ENCODE data around the gene SYNGR4. TPM values are rescaled to one million over a fixed set of nuclear protein-coding genes. Genes with fewer than 3 reads are reported as not detected.

Gene SYNGR4
- total RNA-seq, 4 donors from 2014 or later = not detected

DNA sequence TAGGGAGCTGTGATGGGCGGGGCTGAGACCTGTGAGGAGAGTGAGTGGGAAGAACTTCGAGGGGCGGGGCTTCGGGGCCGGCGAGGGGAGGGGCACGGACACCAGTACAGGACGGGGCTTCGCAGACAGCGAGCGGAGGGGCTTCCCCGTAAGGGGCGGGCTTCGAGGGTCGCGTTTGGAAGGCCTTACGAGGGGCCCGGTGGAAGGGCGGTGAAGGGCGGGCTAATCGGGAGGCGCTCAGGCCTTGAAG is 42.9 kb upstream of the SYNGR4 start:
- Histone ChIP-seq H3K9me3 (no peaks in the 10 kb centered on the region), H3K27me3 (no peaks in the 10 kb centered on the region), H3K4me1 (peaks cover 62% of the 10 kb centered on the region), H3K27ac (peak overlapping the region; percentile 99), H3K4me3 (peak overlapping the region; percentile 78), H3K36me3 (no peaks in the 10 kb centered on the region)
- WGBS = 2% methylated on average over 22 of the region's 22 CpGs
- TF ChIP-seq POLR2A (IDR thresholded peaks at IDR 0.05) = no peak
- TF ChIP-seq, protein P1, sequence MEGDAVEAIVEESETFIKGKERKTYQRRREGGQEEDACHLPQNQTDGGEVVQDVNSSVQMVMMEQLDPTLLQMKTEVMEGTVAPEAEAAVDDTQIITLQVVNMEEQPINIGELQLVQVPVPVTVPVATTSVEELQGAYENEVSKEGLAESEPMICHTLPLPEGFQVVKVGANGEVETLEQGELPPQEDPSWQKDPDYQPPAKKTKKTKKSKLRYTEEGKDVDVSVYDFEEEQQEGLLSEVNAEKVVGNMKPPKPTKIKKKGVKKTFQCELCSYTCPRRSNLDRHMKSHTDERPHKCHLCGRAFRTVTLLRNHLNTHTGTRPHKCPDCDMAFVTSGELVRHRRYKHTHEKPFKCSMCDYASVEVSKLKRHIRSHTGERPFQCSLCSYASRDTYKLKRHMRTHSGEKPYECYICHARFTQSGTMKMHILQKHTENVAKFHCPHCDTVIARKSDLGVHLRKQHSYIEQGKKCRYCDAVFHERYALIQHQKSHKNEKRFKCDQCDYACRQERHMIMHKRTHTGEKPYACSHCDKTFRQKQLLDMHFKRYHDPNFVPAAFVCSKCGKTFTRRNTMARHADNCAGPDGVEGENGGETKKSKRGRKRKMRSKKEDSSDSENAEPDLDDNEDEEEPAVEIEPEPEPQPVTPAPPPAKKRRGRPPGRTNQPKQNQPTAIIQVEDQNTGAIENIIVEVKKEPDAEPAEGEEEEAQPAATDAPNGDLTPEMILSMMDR (IDR thresholded peaks at IDR 0.05) = no peak
- no peak for TF ChIP-seq EP300 (IDR thresholded peaks at IDR 0.05)
- DNase-seq (ENCODE audit: low spot score in 2 of 2) = peak; percentile 99

DNA sequence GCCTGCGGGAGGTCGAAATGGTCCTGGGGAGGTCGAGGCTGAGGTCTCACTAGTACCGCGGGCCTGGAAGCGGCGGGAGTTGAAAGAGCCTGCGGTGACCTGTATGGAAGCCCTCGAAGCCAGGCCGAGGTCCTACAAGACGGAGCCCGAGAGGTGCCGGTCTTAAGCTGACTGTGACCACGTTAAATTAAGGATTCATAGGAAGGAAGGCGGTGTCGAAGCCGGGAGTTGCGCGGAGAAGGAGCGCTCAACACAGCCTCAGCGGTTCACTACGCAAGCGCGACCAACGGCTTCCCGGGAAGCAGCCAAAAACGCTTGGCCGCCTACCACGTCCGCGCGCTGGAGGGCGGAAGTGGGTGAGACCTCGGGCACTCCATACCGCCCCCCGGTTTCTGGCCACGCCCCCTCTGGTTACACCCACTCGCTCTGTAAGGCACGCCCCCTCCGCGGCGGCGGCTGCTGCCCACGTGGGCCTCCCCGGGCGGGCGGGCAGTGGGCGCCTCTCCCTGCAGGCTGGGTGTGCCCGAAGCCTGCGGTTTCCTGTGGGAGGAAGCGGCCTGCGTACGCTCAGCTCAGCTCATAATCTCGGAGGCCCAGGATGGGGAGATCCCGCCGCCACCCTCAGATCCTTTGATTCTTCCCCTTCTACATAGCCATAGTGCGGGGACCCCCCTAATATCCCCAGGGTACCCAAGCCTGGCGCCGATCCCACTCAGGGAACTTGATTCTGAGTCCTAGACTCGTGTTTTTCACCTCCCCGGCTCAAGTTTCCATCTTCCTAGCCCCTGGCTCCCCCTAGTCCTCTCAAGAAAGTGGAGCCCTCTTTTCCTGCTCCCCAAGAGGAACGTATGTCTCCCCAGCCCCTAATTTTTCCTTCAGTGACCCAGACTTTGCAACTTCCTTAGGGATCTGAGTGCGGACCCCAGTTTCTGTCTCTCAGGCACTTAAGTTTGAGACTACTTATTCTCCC is 42.3 kb upstream of the SYNGR4 start:
- Histone ChIP-seq H3K4me1 (peaks cover 68% of the 10 kb centered on the region), H3K9me3 (no peaks in the 10 kb centered on the region), H3K27me3 (no peaks in the 10 kb centered on the region), H3K27ac (peak overlapping the region; percentile 99), H3K36me3 (no peaks in the 10 kb centered on the region), H3K4me3 (peak overlapping the region; percentile 78)
- peak in 1 of 2 donors; percentile 78 for TF ChIP-seq POLR2A (IDR thresholded peaks at IDR 0.05)
- TF ChIP-seq EP300 (IDR thresholded peaks at IDR 0.05) = no peak
- peak in 2 of 3 donors; percentile 52 to 86 for TF ChIP-seq POLR2AphosphoS5 (IDR thresholded peaks at IDR 0.05)
- TF ChIP-seq, protein P1 (IDR thresholded peaks at IDR 0.05) = no peak
- DNase-seq (ENCODE audit: low spot score in 2 of 2) = peak; percentile 99 to 100
- 3% methylated on average over 20 of the region's 63 CpGs for WGBS

DNA sequence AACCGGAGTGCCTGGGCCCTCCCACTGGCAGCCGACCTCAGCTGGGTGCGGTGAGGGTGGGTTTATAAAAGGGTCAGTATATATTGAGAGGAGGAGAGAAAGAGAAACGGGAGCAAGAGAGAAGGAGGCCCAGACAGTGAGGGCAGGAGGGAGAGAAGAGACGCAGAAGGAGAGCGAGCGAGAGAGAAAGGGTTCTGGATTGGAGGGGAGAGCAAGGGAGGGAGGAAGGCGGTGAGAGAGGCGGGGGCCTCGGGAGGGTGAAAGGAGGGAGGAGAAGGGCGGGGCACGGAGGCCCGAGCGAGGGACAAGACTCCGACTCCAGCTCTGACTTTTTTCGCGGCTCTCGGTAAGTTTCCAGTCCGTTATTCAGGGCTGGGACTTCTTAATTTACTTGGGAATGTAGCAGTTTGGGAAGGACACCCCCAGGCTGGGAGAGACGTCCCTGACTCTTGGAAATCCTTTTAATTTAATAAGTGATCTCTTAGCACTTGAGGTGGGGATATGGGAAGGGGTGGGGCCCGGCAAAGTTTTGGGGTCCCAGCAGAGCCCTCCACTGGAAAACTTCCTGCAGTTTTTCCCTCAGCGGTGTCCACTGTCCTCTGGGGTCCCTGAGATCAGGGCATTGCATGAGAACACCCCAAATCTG is 38.8 kb upstream of the SYNGR4 start, which contains the start of gene EMP3:
TSS of gene EMP3 (plus strand) at position 288 of the 646 bp plus-strand sequence. CDS start 1,293 bp downstream, outside the sequence.
- H3K4me1 ChIP-seq = peaks cover 80% of the 10 kb centered on the region

DNA sequence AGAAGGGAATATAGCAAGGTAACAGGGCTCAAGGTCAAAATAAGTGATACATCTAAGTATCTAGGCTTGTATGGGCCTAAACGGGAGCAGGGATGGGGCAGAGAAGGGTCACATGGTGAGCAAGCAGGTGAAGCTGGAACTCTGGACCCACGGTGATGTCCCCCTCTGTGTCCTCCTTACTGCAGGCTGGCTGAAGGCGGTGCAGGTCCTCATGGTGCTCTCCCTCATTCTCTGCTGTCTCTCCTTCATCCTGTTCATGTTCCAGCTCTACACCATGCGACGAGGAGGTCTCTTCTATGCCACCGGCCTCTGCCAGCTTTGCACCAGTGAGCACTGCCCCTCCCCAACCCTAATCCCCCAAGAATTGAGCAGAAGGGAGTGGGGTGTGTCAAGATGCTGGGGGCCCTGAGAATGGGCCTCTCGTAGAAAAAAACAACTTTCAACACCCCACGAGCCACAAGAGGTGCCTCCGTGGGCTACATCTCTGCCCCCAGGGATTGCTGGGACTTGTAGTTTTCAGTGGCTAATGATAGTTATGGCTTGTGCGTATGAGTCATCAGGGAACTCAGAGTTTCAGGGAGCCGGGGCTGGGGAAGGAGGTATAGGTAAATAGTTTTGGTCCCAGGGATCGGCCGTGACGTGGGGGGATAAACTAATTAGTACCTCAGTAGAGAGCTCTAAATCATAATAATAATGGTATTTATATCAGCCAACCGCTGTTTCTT is 34.8 kb upstream of the SYNGR4 start:
- peak overlapping the region; percentile 55 for H3K4me3 ChIP-seq
- no peak for TF ChIP-seq EP300 (IDR thresholded peaks at IDR 0.05)
- DNase-seq (ENCODE audit: low spot score in 2 of 2) = no peak
- peaks cover 7% of the 10 kb centered on the region for H3K36me3 ChIP-seq
- 65% methylated on average over 15 of the region's 15 CpGs for WGBS
- no peaks in the 10 kb centered on the region for H3K9me3 ChIP-seq
- peaks cover 86% of the 10 kb centered on the region for H3K4me1 ChIP-seq
- H3K27ac ChIP-seq = peak overlapping the region; percentile 83
- no peaks in the 10 kb centered on the region for H3K27me3 ChIP-seq

More for the DNA sequence above, 38.8 kb upstream of the SYNGR4 start, which contains the start of gene EMP3:
- H3K9me3 ChIP-seq = no peaks in the 10 kb centered on the region
- peak within 1 kb of the TSS; percentile 92 for H3K27ac ChIP-seq
- DNase-seq (ENCODE audit: low spot score in 2 of 2) = peak; percentile 92
- peak in 1 of 3 donors; percentile 25 for TF ChIP-seq POLR2AphosphoS5 (IDR thresholded peaks at IDR 0.05)
- TF ChIP-seq POLR2A (IDR thresholded peaks at IDR 0.05) = peak in 1 of 2 donors; percentile 79
- TF ChIP-seq, protein P1 (IDR thresholded peaks at IDR 0.05) = no peak
- no peak for TF ChIP-seq EP300 (IDR thresholded peaks at IDR 0.05)
- no peaks in the 10 kb centered on the region for H3K27me3 ChIP-seq
- peaks cover 2% of the 10 kb centered on the region for H3K36me3 ChIP-seq
- 2% methylated on average over 22 of the region's 22 CpGs for WGBS
- peak within 1 kb of the TSS; percentile 58 for H3K4me3 ChIP-seq

DNA sequence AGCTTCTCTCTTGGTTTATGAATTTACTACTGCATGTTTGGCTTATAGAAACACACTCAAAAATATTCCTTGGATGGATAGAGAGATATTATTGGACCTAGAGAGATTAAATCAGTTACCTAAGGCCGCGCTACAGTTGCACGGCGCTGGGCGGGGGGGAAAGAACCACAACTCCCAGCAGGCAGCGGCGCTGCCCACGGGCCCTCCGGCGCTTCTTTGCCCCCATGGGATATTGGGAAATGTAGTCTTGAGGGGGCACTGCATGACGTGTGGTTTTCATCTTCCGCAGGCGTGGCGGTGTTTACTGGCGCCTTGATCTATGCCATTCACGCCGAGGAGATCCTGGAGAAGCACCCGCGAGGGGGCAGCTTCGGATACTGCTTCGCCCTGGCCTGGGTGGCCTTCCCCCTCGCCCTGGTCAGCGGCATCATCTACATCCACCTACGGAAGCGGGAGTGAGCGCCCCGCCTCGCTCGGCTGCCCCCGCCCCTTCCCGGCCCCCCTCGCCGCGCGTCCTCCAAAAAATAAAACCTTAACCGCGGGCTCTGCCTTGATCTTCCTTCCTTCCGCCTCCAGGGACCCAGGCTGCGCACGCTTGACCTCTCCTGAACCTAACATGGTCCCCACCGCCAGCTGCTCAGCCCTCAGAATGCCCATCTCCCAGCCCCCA is 34.0 kb upstream of the SYNGR4 start:
- Histone ChIP-seq H3K27me3 (no peaks in the 10 kb centered on the region), H3K27ac (peak overlapping the region; percentile 83), H3K36me3 (peaks cover 7% of the 10 kb centered on the region), H3K4me1 (peaks cover 79% of the 10 kb centered on the region), H3K9me3 (no peaks in the 10 kb centered on the region), H3K4me3 (peak overlapping the region; percentile 55)
- peak in 1 of 2 donors; percentile 83 for DNase-seq (ENCODE audit: low spot score in 2 of 2)
- WGBS = 30% methylated on average over 29 of the region's 41 CpGs
- TF ChIP-seq POLR2A (IDR thresholded peaks at IDR 0.05) (peak; percentile 10 to 28), POLR2AphosphoS5 (IDR thresholded peaks at IDR 0.05) (peak in 1 of 3 donors; percentile 54), EP300 (IDR thresholded peaks at IDR 0.05) (no peak)
- TF ChIP-seq, protein P1 (IDR thresholded peaks at IDR 0.05) = peak in 1 of 2 donors; percentile 8
